ENCODE results near the gene GPER1.
"Not testable (repeated sequence)": the region's sequence is repeated elsewhere in the genome, so short reads cannot be mapped to it uniquely, and the experiment has no call there.

Gene GPER1

DNA sequence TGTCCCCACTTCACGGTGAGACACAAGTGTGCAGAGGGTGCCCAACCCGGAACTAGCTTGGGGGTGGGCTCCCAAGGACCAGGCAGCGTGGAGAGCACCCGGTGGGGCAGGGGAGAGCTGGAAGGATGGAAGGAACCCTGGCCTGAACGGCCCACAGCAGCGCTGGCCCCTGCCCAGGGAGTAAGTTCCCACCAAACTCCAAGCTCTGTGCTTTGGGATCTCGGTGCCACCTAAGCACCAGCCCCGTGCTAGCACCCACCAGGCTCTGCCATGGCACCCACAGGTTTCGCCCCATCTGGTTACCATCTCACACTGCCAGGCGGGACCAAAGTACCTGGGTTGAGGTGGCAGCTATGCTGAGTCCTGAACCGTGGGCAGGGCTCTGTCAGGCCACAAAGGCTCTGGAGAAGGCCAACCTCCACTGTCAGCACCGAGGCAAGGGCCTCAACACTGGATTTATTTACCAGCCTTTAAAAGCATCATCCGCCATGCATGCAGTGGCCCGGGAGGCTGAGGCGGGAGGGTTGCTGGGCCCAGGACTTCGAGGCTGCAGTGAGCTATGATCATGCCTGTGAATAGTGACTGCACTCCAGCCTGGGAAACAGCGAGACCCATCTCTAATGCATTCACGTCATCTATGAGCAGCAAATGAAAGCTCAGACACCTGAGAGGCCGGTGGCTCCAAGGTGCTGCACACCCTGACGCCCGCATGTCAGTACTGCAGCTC, 16.0 kb downstream of the GPER1 start:
- DNase-seq (ENCODE audit: low spot score), result no peak

- no peak for DNase-seq (ENCODE audit: low spot score)
Observed at GRCh38 chr7:1104516-1105179, 16.7 kb downstream of the GPER1 start.

- no peak for DNase-seq (ENCODE audit: low spot score)
Observed at GRCh38 chr7:1105189-1105588, 17.3 kb downstream of the GPER1 start.

GRCh38 chr7:1106063-1106792, 18.3 kb downstream of the GPER1 start:
- DNase-seq (ENCODE audit: low spot score), result no peak

- DNase-seq (ENCODE audit: low spot score), result no peak
Observed at GRCh38 chr7:1106793-1107421, 19.0 kb downstream of the GPER1 start.

DNA sequence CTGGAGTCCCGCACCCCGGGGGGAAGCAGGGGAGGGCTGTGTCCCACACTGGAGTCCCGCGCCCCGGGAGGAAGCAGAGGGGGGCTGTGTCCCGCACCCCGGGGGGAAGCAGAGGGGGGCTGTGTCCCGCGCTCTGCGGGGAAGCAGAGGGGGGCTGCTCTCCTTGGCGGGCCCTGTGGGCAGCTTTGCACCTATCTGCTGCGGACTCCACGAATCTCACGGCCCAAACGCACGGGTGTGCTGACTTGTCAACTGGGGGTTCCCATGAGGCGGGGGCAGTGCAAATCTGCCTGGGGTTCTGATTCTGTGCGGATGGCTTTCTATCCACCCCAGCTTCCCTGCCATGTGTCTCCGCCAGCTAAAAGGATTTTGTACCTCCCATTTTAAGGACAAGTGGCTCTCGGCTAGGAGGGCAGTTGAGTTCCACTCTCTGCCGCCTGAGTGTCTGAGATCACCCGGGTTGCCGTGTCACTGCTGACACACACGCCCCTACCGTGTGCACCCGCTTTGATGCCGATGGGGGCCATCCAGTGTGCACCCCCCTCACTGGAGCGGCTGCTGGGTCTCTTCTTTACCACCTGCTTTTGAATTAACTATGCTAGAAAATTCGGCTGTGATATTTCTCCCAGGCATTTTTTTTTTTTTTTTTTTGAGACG, 20.5 kb downstream of the GPER1 start:
- no peak for DNase-seq (ENCODE audit: low spot score)

DNA sequence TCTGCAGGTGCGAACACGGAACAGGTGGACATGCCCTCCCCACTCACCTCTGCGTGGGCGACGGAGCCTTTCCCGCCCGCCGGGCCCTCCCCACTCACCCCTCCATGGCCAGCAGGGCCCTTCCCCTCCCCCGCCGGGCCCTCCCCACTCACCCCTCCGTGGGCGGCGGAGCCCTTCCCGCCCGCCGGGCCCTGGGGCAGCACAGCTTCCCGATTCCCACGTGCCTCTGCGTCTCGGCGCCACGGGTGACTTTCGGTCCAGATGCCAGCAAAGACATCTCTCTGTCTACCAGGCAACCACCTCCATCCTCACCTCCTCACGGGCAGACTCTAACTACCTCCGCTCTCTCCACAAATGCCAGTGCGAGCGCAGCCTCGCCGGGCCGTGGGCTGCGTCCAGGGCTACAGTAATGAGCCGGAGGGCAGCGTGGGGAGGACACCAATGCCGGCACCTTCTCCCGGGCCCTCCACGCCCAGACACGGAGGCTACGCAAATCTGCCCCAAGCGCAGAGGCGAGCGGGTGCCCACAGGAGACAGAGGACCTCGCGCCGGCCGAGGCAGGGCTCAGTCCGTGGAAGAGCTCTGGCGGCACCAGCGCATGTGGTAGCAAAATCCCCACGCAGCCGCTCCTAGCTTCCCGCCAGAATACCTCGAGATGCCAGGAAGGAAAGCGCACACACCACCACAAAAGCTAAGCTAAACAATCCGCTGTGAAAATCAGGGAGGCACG, 21.8 kb downstream of the GPER1 start:
- no peak for DNase-seq (ENCODE audit: low spot score)

- no peak for DNase-seq (ENCODE audit: low spot score)
Observed at GRCh38 chr7:1110358-1110757, 22.4 kb downstream of the GPER1 start.

GRCh38 chr7:1111156-1111555, 23.2 kb downstream of the GPER1 start:
- DNase-seq (ENCODE audit: low spot score), result no peak

- no peak for DNase-seq (ENCODE audit: low spot score)
Observed at GRCh38 chr7:1112109-1112508, 24.2 kb downstream of the GPER1 start.

- DNase-seq (ENCODE audit: low spot score), result no peak
Observed at GRCh38 chr7:1112625-1113547, 25.0 kb downstream of the GPER1 start.

DNA sequence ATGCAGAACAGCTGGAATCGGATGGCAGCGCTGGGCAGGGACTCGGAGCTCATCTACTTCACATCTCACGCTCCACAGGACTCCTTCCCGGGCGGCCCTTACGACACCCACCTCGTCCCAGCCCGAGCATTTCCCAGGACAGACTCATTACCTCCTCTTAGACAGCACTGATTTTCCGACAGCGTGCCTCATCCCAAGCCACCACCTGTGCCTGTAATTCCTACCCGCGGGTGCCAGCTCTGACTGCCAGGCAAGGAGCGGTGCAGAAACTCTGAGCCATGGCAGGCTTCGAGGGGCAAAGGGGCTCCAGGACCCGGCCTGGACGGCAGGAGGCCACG, 25.6 kb downstream of the GPER1 start:
- DNase-seq (ENCODE audit: low spot score), result no peak

GRCh38 chr7:1114088-1114487, 26.2 kb downstream of the GPER1 start:
- no peak for DNase-seq (ENCODE audit: low spot score)

DNA sequence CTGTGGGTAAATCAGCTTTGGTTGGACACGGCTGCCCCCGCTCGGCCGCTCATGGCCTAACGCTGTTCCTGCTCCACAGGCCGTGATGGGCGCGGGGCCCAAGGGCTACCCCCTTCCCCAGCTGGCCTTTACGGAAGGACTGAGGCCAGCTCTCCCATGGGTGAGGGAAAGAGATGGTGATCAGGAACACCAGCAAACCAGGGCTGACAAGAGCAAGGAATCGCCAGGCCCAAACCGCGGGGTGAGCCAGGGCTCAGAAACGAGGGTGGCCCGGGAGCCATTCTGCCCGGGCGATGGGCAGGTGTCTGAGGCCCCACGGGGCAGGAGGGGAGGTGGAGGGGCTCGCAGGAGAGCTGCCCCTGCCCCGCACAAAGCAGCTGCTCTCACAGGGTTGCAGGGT, 26.6 kb downstream of the GPER1 start:
- DNase-seq (ENCODE audit: low spot score), result no peak

- DNase-seq (ENCODE audit: low spot score), result not testable (repeated sequence)
Observed at GRCh38 chr7:1115171-1116045, 27.5 kb downstream of the GPER1 start.

DNA sequence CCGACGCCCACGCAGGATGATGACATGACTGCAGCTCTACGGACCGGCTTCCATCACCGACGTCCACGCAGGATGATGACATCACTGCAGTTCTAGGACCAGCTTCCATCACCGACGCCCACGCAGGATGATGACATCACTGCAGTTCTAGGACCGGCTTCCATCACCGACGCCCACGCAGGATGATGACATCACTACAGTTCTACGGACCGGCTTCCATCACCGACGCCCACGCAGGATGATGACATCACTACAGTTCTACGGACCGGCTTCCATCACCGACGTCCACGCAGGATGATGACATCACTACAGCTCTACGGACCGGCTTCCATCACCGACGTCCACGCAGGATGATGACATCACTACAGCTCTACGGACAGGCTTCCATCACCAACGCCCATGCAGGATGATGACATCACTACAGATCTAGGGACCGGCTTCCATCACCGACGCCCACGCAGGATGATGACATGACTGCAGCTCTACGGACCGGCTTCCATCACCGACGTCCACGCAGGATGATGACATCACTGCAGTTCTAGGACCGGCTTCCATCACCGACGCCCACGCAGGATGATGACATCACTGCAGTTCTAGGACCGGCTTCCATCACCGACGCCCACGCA, 28.6 kb downstream of the GPER1 start:
- not testable (repeated sequence) for DNase-seq (ENCODE audit: low spot score)

- DNase-seq (ENCODE audit: low spot score), result no peak
Observed at GRCh38 chr7:1117321-1117928, 29.5 kb downstream of the GPER1 start.

DNA sequence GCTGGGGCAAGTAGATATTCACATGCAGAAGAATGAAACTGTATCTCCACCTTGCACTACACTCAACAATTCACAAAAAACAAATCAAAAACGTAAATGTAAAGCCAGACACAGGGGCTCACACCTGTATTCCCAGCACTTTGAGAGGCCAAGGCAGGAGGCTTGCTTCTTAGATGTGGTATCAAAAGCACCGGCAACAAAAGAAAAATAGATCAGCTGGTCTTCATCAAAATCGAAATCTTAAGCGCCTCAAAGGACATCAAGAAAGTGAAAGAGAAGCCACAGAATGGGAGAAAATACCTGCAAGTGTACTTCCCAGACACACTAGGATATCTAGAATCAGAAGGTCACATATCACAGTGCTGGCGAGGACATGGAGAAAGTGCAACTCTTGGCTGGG, 31.3 kb downstream of the GPER1 start:
- DNase-seq (ENCODE audit: low spot score), result no peak

DNA sequence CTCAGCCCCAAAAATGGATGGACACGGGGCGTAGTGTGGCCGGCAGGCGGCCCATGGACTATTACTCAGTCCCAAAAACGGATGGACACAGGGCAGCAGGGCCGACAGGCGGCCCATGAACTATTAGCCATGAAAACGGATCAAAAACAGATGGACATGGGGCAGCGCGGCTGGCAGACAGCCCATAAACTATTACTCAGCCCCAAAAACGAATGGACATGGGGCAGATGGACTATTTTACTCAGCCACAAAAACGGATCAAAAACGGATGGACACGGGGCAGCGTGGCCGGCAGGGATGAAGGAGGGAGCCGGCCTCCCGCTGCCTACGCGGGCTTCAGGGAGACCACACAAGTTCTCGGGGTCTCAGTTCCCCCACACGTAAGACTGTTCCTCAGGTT, 32.9 kb downstream of the GPER1 start:
- DNase-seq (ENCODE audit: low spot score), result no peak

Measured in pons (tissue), 1 donor.